GM18511 (cell line): ENCODE data around the gene FARSB.

Source experiments
- ATAC-seq: cut with Tn5 transposase; IDR thresholded peaks from one replicate; pipeline ENCODE4 v1.9.1; 2021; ENCODE audit warnings: mild to moderate bottlenecking, moderate library complexity; ENCODE audit not compliant: unreplicated experiment

The FARSB gene

GRCh38 chr2:222563106-222563718 lies 92.7 kb downstream of the FARSB start:
- ATAC-seq, result no peak

GRCh38 chr2:222561817-222562645 lies 93.9 kb downstream of the FARSB start:
- peak; percentile 82 for ATAC-seq

GRCh38 chr2:222561151-222561550 lies 94.7 kb downstream of the FARSB start:
- ATAC-seq, result no peak

- no peak for ATAC-seq
These were observed 101.4 kb downstream of the FARSB start for GRCh38 chr2:222554517-222554916.

GRCh38 chr2:222548992-222549391 lies 106.9 kb downstream of the FARSB start:
- ATAC-seq, result no peak

- ATAC-seq, result no peak
These were observed 108.8 kb downstream of the FARSB start for GRCh38 chr2:222547083-222547482.

- ATAC-seq, result no peak
These were observed 109.8 kb downstream of the FARSB start for GRCh38 chr2:222545823-222546795.

- ATAC-seq, result no peak
These were observed 111.2 kb downstream of the FARSB start for GRCh38 chr2:222544661-222545060.

- ATAC-seq, result peak; percentile 51
These were observed 117.4 kb downstream of the FARSB start for GRCh38 chr2:222538535-222538934.

- no peak for ATAC-seq
These were observed 120.4 kb downstream of the FARSB start for GRCh38 chr2:222535477-222535876.

GRCh38 chr2:222532315-222532714 lies 123.6 kb downstream of the FARSB start:
- ATAC-seq, result no peak

GRCh38 chr2:222526480-222527277 lies 129.2 kb downstream of the FARSB start:
- ATAC-seq, result no peak

- ATAC-seq, result no peak
These were observed 130.1 kb downstream of the FARSB start for GRCh38 chr2:222525811-222526210.

GRCh38 chr2:222523783-222524544 lies 131.9 kb downstream of the FARSB start:
- ATAC-seq, result peak; percentile 50

- no peak for ATAC-seq
These were observed 133.8 kb downstream of the FARSB start for GRCh38 chr2:222522082-222522481.

- peak; percentile 70 for ATAC-seq
These were observed 134.8 kb downstream of the FARSB start for GRCh38 chr2:222521099-222521498.
